Measurements from ENCODE around the gene AVEN. TPM values are rescaled to one million over a fixed set of nuclear protein-coding genes. Genes with fewer than 3 reads are reported as not detected.

Gene AVEN
- total and polyA plus RNA-seq, 2 of the 8 experiments (the other 6 are each of a cell fraction or from before 2014, with no cell fraction given) = 5.5 to 17.0 TPM

GRCh38 chr15:33846142-33846541 lies 192.9 kb downstream of the AVEN start (continued):
- TF ChIP-seq NANOG (IDR thresholded peaks at IDR 0.05; ENCODE audit: insufficient read depth, low read depth, low read length, poor library complexity, severe bottlenecking) (no peak), BRCA1 (IDR thresholded peaks at IDR 0.05; ENCODE audit: low read depth, low read length) (no peak), HDAC6 (IDR thresholded peaks at IDR 0.05; ENCODE audit: low read depth, low read length) (no peak), EZH2 (IDR thresholded peaks at IDR 0.05; ENCODE audit: low read depth, low read length, severe bottlenecking) (no peak), KDM1A (IDR thresholded peaks at IDR 0.05; ENCODE audit: borderline replicate concordance, low read length) (no peak), CBX5 (IDR thresholded peaks at IDR 0.05; ENCODE audit: low read depth, low read length) (no peak)
- TF ChIP-seq, protein P1, sequence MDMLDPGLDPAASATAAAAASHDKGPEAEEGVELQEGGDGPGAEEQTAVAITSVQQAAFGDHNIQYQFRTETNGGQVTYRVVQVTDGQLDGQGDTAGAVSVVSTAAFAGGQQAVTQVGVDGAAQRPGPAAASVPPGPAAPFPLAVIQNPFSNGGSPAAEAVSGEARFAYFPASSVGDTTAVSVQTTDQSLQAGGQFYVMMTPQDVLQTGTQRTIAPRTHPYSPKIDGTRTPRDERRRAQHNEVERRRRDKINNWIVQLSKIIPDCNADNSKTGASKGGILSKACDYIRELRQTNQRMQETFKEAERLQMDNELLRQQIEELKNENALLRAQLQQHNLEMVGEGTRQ (IDR thresholded peaks at IDR 0.05; ENCODE audit: low read length) = no peak

Measured in H1 (cell line).